T-helper 2 cell treated with Interferon-gamma antibody and Interleukin-4, amounts not matched to agents 100 ng/mL and 5 ng/mL, for 36 hours (primary cell): ENCODE measurements around the gene TTLL4. TPM values are rescaled to one million over a fixed set of nuclear protein-coding genes. Genes with fewer than 3 reads are reported as not detected.

Source experiments
- intact Hi-C: fragments of 100-400 bp; cut with micrococcal nuclease; formaldehyde crosslinking; loops from one replicate; pipeline ENCODE4 v1.15.1; 2023
- total RNA-seq: library from RNA; stranded (reverse); gene quantifications from 2 replicates; pipeline ENCODE4 v1.2.3, GENCODE V29; 2022

The TTLL4 gene
- total RNA-seq, 1 donor from 2014 or later: 38.3 TPM

- intact Hi-C loops: loop anchor here (2.0 kb wide), 1 partner anchor 66 kb away; no protein-coding TSS in a partner anchor
Measured at GRCh38 chr2:218780851-218781690, 70.4 kb downstream of the TTLL4 start.

- intact Hi-C loops: loop anchor here (2.0 kb wide), 1 partner anchor 65 kb away; no protein-coding TSS in a partner anchor
Measured at GRCh38 chr2:218781691-218782527, 71.3 kb downstream of the TTLL4 start, which contains the start of gene CYP27A1. Gene CYP27A1, plus strand, starts transcription at chr2:218782147. Its CDS starts 36 bp downstream, at chr2:218782183.

GRCh38 chr2:218782528-218782844 lies 71.9 kb downstream of the TTLL4 start:
- intact Hi-C loops: no loop called here

GRCh38 chr2:218783688-218784087 lies 73.1 kb downstream of the TTLL4 start:
- intact Hi-C loops: no loop called here

GRCh38 chr2:218785103-218785502 lies 74.5 kb downstream of the TTLL4 start:
- intact Hi-C loops: no loop called here

GRCh38 chr2:218786133-218786532 lies 75.5 kb downstream of the TTLL4 start:
- intact Hi-C loops: no loop called here

GRCh38 chr2:218788529-218789255 lies 78.1 kb downstream of the TTLL4 start:
- intact Hi-C loops: no loop called here

- intact Hi-C loops: no loop called here
Measured at GRCh38 chr2:218792433-218792832, 81.8 kb downstream of the TTLL4 start.

- intact Hi-C loops: no loop called here
Measured at GRCh38 chr2:218796691-218797090, 86.1 kb downstream of the TTLL4 start.

GRCh38 chr2:218798767-218799504 lies 88.3 kb downstream of the TTLL4 start:
- intact Hi-C loops: no loop called here

GRCh38 chr2:218799990-218800389 lies 89.4 kb downstream of the TTLL4 start:
- intact Hi-C loops: no loop called here

- intact Hi-C loops: no loop called here
Measured at GRCh38 chr2:218802386-218802994, 91.9 kb downstream of the TTLL4 start.

- intact Hi-C loops: no loop called here
Measured at GRCh38 chr2:218804817-218805216, 94.2 kb downstream of the TTLL4 start.

Other genes with a start within 250 kb of the TTLL4 start
- 32.2 and 34.1 TPM in 2 replicates for gene USP37, start 142.5 kb upstream of the TTLL4 start, total RNA-seq
- gene CNOT9, start 142.0 kb upstream of the TTLL4 start, total RNA-seq: 91.7 and 95.5 TPM in 2 replicates
- 0.30 and 0.48 TPM in 2 replicates for gene PLCD4, start 102.9 kb upstream of the TTLL4 start, total RNA-seq
- gene ZNF142, start 51.2 kb upstream of the TTLL4 start, total RNA-seq: 51.8 and 52.9 TPM in 2 replicates
- 54.6 and 57.1 TPM in 2 replicates for gene BCS1L, start 51.2 kb upstream of the TTLL4 start, total RNA-seq
- gene RNF25, start 38.8 kb upstream of the TTLL4 start, total RNA-seq: 20.7 and 21.2 TPM in 2 replicates
- gene STK36, start 38.7 kb upstream of the TTLL4 start, total RNA-seq: 13.6 TPM in 2 replicates
- gene CYP27A1, start 71.3 kb downstream of the TTLL4 start, total RNA-seq: 0.18 TPM in 1 of 2 replicates, not detected in the other
- not detected in 2 replicates for gene PRKAG3, start 121.0 kb downstream of the TTLL4 start, total RNA-seq
- gene WNT6, start 149.0 kb downstream of the TTLL4 start, total RNA-seq: 0.11 TPM in 1 of 2 replicates, not detected in the other
- gene WNT10A, start 170.0 kb downstream of the TTLL4 start, total RNA-seq: 0.16 and 0.20 TPM in 2 replicates
- gene CDK5R2, start 248.8 kb downstream of the TTLL4 start, total RNA-seq: not detected in 2 replicates